NCI-H1048 (cell line): ENCODE measurements around the gene RFX4.
A peak's percentile ranks its signal among the peaks of the same experiment; 100 is the strongest.
"Not testable (repeated sequence)": the region's sequence is repeated elsewhere in the genome, so short reads cannot be mapped to it uniquely, and the experiment has no call there.

Experiments used
- DNase-seq: peaks from one replicate; lab custom pipeline; 2025; lab: John Stamatoyannopoulos, UW

The RFX4 gene

GRCh38 chr12:106590601-106591000 lies 7.8 kb downstream of the RFX4 start:
- DNase-seq: no peak

GRCh38 chr12:106594447-106594846 lies 11.6 kb downstream of the RFX4 start:
- DNase-seq: no peak

DNA sequence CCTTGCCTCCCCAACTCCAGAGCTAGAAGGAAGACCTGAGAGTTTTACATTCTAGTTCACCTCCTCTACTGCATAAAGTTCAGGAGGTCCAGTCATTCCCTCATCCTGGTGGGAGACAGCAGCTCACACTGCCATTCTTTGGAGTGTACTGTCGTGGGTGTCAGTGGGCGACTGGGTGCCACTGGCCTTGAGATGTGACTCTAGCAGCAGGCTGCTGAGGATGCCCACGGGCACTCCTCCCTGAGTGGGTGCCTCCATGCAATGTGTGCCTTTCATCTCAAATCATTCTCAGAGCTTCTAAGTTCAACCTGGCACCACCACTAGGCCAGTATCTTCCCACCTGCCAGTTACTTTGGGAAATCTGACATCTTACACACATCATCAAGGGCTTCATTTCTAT lies 12.5 kb downstream of the RFX4 start:
- no peak for DNase-seq

- DNase-seq: no peak
Measured at GRCh38 chr12:106598003-106598402, 15.2 kb downstream of the RFX4 start.

- DNase-seq: no peak
Measured at GRCh38 chr12:106599302-106599701, 16.5 kb downstream of the RFX4 start.

- no peak for DNase-seq
Measured at GRCh38 chr12:106600503-106600902, 17.7 kb downstream of the RFX4 start.

DNA sequence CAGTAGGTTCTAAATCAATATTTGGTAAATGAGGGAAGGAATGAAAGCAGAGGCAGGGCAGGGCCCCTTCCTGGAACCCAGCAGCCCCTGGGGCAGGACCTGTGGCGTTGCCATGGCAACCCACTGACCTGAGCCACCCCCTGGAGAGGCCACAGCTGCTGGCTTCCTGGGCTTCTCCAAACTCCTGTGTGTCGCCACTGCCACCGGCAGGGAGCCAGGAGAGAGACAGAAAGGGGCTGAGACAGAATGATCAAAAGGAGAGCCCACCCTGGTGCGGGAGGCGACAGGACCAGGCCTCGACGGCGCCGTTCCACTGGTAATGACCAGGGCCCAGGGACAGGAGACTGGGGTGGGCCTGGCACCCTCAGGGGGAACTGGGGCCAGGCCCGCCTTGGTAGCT lies 18.2 kb downstream of the RFX4 start:
- no peak for DNase-seq

DNA sequence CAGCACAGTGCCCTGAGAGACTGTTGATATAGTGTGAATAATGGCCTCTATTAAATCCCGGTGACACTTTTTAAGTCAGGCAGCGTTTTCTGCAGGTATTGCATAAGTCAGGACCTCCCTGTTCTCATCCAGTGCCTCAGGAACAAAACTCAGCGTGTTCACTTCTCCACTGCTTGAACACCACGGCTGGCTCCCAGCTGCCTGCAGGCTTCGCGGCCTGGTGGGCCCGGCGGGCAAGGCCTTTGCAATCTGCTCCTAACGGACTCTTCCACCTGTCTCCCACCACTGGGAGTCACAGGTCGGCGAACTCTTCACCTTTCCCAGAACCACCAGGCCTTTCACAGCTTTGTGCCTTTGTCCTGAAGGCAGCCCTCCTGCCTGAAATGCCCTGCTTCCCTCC lies 18.7 kb downstream of the RFX4 start:
- DNase-seq: no peak

DNA sequence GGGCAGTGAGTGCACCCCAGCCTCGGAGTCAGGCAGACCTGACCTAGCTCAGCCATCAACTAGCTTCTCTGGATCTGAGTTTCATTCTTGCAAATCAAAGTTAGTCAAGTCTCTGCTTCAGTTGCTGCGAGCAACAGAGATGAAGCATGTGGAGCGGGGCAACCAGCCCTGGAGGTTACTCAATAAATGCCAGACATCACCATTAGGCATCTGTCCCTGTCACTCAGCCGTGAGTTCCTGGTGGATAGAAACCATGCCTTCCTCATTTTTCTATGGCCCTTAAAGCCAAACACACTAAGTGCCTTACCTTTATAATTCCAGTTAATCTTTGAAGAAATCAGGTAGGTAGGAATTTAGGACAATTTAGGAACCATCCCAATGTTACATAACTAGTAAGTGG lies 19.3 kb downstream of the RFX4 start:
- DNase-seq: no peak

GRCh38 chr12:106605254-106605653 lies 22.4 kb downstream of the RFX4 start:
- DNase-seq: no peak

GRCh38 chr12:106620588-106620987 lies 37.8 kb downstream of the RFX4 start:
- DNase-seq: not testable (repeated sequence)

- DNase-seq: no peak
Measured at GRCh38 chr12:106625976-106626375, 43.2 kb downstream of the RFX4 start.

DNA sequence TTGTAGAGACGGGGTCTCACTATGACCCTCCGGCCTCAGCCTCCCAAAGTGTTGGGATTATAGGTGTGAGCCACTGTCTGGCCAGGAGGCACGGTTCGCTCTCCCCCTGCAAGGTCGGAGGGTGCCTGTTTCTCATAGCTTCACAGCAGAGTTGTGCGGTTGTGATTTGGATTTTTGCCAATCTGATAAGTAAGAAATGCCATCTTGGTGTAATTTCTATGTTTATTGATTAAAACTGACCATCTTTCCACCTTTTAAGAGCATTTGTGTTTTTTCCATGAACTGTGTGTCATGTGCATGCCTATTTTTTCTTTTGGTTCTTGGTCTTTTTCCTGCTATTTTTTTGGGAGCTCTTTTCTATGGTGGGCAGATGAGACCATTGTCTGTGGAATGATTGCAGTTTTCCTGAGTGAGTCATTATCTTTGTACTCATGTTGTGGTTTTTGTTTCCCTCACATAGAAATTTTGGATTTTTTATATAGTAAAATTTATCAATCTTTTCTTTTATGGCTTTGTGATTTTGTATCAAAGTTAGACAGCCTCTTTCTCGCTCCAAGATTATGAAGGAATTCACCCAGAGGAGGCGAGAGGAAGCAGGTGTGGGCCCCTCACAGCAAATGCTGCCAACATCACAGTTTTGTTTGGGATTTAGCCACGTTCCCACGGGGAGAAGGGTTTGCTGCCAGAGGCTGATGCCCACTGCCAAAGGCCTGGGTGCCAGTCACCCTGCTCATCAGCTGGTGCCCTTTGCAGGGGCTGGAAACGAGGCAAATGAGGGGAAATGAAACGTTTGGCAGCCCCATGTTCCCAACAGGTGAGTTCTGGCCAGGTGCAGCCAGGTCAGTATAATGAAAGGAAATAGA lies 47.2 kb downstream of the RFX4 start:
- DNase-seq: no peak

- DNase-seq: no peak
Measured at GRCh38 chr12:106631150-106631549, 48.3 kb downstream of the RFX4 start.

DNA sequence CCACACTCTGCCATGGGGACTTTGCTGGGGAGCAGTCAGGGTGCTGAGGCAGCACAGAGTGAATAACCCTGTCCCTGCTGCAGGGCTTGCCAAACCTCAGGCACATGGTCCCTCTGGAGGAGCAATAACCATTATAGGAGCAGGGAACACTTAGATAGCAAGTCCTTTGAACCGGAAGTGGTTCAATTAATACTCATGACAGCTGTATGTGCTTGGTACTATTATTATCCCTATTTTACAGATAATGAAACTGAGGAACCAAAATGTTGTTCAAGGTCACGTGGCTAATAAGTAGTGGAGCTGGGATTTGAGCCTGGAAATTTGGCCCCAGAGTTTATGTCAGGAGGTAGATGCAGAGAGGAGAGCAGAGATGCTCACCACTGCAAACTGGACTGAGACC lies 49.0 kb downstream of the RFX4 start:
- no peak for DNase-seq

- DNase-seq: no peak
Measured at GRCh38 chr12:106632797-106633450, 50.1 kb downstream of the RFX4 start.

DNA sequence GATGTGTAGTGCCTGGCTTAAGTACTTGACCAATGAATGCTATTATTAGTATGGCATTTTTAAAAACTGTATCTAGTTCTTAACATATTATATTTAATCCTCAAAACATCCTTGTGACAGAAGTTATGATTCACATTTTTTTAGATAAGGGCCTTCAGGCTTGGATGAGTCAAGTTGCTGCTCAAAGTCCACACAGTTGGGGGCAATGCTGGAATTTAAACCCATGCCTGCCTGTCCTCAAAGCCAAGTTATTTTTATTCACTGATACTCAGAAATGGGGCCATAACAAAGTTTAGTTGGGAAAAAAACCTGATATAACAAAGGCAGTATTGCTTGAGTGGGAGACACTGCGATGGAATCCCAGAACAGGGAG lies 50.6 kb downstream of the RFX4 start:
- DNase-seq: no peak

DNA sequence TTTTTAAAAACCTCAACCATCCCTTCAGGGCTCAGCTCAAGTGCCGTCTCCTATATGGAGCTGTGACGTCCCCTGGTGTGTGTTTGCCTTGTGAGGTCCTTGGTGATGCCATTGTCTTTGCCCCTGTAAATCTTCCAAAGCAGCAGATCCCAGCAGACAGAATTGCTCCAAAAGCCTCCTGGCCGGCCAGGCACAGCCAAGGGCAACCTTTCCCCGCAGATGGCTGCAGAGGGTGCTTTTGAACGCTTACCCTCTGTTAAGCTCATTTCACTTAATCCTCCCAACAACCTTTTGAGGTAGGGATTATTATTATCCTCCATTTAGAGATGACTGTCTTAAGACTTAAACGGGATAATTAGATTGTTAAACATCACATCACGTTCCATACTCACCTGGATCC lies 51.4 kb downstream of the RFX4 start:
- DNase-seq: no peak

DNA sequence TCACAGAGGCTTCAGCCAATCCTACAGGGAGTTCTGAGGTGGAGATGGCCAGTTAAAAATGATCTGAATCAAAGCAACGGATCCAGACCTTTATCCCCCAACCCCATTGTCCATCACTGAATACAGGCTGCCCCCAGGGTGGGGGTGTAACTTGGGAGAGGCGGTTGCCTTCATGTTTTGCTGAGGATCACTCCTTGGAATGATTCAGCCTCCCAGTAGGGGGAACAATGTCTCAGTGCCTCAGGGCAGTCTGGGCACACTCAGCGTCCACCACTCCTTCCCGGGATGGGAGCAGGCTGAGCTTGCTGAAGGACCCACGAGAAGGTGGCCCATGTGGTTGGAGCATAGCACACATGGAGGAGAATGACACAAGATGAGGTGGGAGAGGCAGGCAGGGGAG lies 60.2 kb downstream of the RFX4 start:
- DNase-seq: no peak

GRCh38 chr12:106644335-106645073 lies 61.7 kb downstream of the RFX4 start:
- DNase-seq: no peak

DNA sequence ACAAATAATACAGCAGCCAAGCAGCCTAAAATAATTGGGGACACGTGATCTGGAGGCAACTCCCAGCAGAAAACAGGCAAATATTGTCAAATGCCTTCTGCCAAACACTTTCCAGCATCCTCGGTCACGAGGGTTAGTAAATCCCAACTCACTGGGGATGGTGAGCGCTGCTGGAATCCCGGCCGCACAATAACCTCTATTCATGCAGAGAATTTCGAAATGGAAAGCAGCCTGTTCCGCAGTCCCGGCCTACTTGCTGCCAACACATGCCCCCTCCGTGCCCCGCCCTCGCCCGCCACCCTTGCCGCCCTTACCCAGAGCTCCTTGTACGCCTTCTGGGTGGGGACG lies 62.2 kb downstream of the RFX4 start:
- peak; percentile 79 for DNase-seq

- DNase-seq: no peak
Measured at GRCh38 chr12:106645465-106646330, 62.9 kb downstream of the RFX4 start.
